ENCODE measurements around the gene VANGL2. TPM values are rescaled to one million over a fixed set of nuclear protein-coding genes. Genes with fewer than 3 reads are reported as not detected.

Gene VANGL2
- total RNA-seq, 6 experiments from 2014 or later: not detected

- TF ChIP-seq CTCF (IDR thresholded peaks at IDR 0.05): no peak
- no peaks in the 10 kb centered on the region for H3K9me3 Mint-ChIP-seq
- no peak for DNase-seq
- no peaks in the 10 kb centered on the region; the same call in 1 of the 2 replicates for H3K4me1 Mint-ChIP-seq (ENCODE audit: low read depth)
- no peak overlapping the region for H3K4me3 Mint-ChIP-seq
- peaks cover 14% of the 10 kb centered on the region for H3K27me3 Mint-ChIP-seq (ENCODE audit: insufficient read depth)
- H3K36me3 Mint-ChIP-seq (ENCODE audit: low read depth): no peaks in the 10 kb centered on the region
- no peak overlapping the region for H3K27ac Mint-ChIP-seq
Observed at GRCh38 chr1:160425847-160426246, 25.5 kb downstream of the VANGL2 start.

- Mint-ChIP-seq H3K27ac (no peak overlapping the region), H3K4me1 (ENCODE audit: low read depth) (no peaks in the 10 kb centered on the region; the same call in 1 of the 2 replicates), H3K27me3 (ENCODE audit: insufficient read depth) (peaks cover 8% of the 10 kb centered on the region), H3K36me3 (ENCODE audit: low read depth) (no peaks in the 10 kb centered on the region), H3K9me3 (no peaks in the 10 kb centered on the region), H3K4me3 (no peak overlapping the region)
- TF ChIP-seq CTCF (IDR thresholded peaks at IDR 0.05): no peak
- DNase-seq: no peak
Observed at GRCh38 chr1:160427625-160428024, 27.3 kb downstream of the VANGL2 start.

- H3K36me3 Mint-ChIP-seq (ENCODE audit: low read depth): no peaks in the 10 kb centered on the region
- no peak for TF ChIP-seq CTCF (IDR thresholded peaks at IDR 0.05)
- H3K27me3 Mint-ChIP-seq (ENCODE audit: insufficient read depth): peaks cover 8% of the 10 kb centered on the region
- H3K4me3 Mint-ChIP-seq: no peak overlapping the region
- H3K4me1 Mint-ChIP-seq (ENCODE audit: low read depth): no peaks in the 10 kb centered on the region; the same call in 1 of the 2 replicates
- H3K27ac Mint-ChIP-seq: no peak overlapping the region
- H3K9me3 Mint-ChIP-seq: no peaks in the 10 kb centered on the region
- DNase-seq: no peak
Observed at GRCh38 chr1:160428053-160428452, 27.7 kb downstream of the VANGL2 start.

- no peak overlapping the region for H3K27ac Mint-ChIP-seq
- no peaks in the 10 kb centered on the region for H3K9me3 Mint-ChIP-seq
- DNase-seq: peak; percentile 12
- no peaks in the 10 kb centered on the region for H3K36me3 Mint-ChIP-seq (ENCODE audit: low read depth)
- no peak overlapping the region for H3K4me3 Mint-ChIP-seq
- peak; percentile 78 for TF ChIP-seq CTCF (IDR thresholded peaks at IDR 0.05)
- H3K27me3 Mint-ChIP-seq (ENCODE audit: insufficient read depth): peaks cover 8% of the 10 kb centered on the region
- no peaks in the 10 kb centered on the region; the same call in 1 of the 2 replicates for H3K4me1 Mint-ChIP-seq (ENCODE audit: low read depth)
Observed at GRCh38 chr1:160428655-160429054, 28.3 kb downstream of the VANGL2 start.

GRCh38 chr1:160429125-160429561, 28.8 kb downstream of the VANGL2 start:
- Mint-ChIP-seq H3K4me3 (no peak overlapping the region), H3K36me3 (ENCODE audit: low read depth) (no peaks in the 10 kb centered on the region), H3K27ac (no peak overlapping the region), H3K9me3 (no peaks in the 10 kb centered on the region), H3K27me3 (ENCODE audit: insufficient read depth) (peaks cover 7% of the 10 kb centered on the region), H3K4me1 (ENCODE audit: low read depth) (no peaks in the 10 kb centered on the region; the same call in 1 of the 2 replicates)
- DNase-seq: no peak
- no peak for TF ChIP-seq CTCF (IDR thresholded peaks at IDR 0.05)

All from HFFc6 (cell line).